ENCODE data around the gene RHOT2. TPM values are rescaled to one million over a fixed set of nuclear protein-coding genes. Genes with fewer than 3 reads are reported as not detected.

RHOT2 gene
- total and polyA plus RNA-seq, 9 of the 15 experiments (the other 6 are each of a cell fraction or from before 2014, with no cell fraction given), result 5.0 to 373 (median 112) TPM

GRCh38 chr16:674968-675883, 7.3 kb downstream of the RHOT2 start, which contains the start of gene RHBDL1 (continued):
- TF ChIP-seq ZNF408 (CRISPR knock-in tag; IDR thresholded peaks at IDR 0.05; ENCODE audit: low read depth) (no peak), HNRNPL (IDR thresholded peaks at IDR 0.05; ENCODE audit: low read depth, low read length) (0 out of 2 replicates have a peak, but pooled peaks have one; percentile 39), ZNF586 (CRISPR knock-in tag; conservative IDR thresholded peaks at IDR 0.05) (0 out of 2 replicates have a peak, but pooled peaks have one; percentile 3), CC2D1A (IDR thresholded peaks at IDR 0.05) (no peak), MLLT1 (IDR thresholded peaks at IDR 0.05) (peak in 1 of 2 experiments; percentile 32; a peak in 1 of 4 replicates), ESRRA (IDR thresholded peaks at IDR 0.05; ENCODE audit: borderline replicate concordance, low read depth) (peak; percentile 75), FOXJ2 (tag; IDR thresholded peaks at IDR 0.05) (no peak), TCF15 (CRISPR knock-in tag; IDR thresholded peaks at IDR 0.05) (no peak), ATF7 (IDR thresholded peaks at IDR 0.05) (0 out of 2 replicates have a peak, but pooled peaks have one; percentile 54), ZNF57 (CRISPR knock-in tag; IDR thresholded peaks at IDR 0.05) (0 out of 2 replicates have a peak, but pooled peaks have one; percentile 22), POLR2AphosphoS5 (IDR thresholded peaks at IDR 0.05; ENCODE audit: control insufficient read depth, insufficient read depth, low read depth, low read length) (0 out of 2 replicates have a peak, but pooled peaks have one; percentile 26), ZNF75A (CRISPR knock-in tag; IDR thresholded peaks at IDR 0.05) (no peak), POLR2G (IDR thresholded peaks at IDR 0.05; ENCODE audit: low read depth, low read length) (peak; percentile 87), MYNN (IDR thresholded peaks at IDR 0.05) (peak; percentile 29; the same call in 1 of the 2 replicates), MYNN (CRISPR knock-in tag; IDR thresholded peaks at IDR 0.05) (no peak), ZNF444 (CRISPR knock-in tag; IDR thresholded peaks at IDR 0.05) (no peak), POLR2AphosphoS2 (IDR thresholded peaks at IDR 0.05; ENCODE audit: low read length) (peak; percentile 89), ZNF175 (CRISPR knock-in tag; IDR thresholded peaks at IDR 0.05; ENCODE audit: low read depth) (no peak), SMAD2 (IDR thresholded peaks at IDR 0.05; ENCODE audit: low read depth, low read length) (no peak), TBP (optimal IDR thresholded peaks at IDR 0.05; ENCODE audit: low read depth, low read length) (peak; percentile 37)
- TF ChIP-seq, protein P1, sequence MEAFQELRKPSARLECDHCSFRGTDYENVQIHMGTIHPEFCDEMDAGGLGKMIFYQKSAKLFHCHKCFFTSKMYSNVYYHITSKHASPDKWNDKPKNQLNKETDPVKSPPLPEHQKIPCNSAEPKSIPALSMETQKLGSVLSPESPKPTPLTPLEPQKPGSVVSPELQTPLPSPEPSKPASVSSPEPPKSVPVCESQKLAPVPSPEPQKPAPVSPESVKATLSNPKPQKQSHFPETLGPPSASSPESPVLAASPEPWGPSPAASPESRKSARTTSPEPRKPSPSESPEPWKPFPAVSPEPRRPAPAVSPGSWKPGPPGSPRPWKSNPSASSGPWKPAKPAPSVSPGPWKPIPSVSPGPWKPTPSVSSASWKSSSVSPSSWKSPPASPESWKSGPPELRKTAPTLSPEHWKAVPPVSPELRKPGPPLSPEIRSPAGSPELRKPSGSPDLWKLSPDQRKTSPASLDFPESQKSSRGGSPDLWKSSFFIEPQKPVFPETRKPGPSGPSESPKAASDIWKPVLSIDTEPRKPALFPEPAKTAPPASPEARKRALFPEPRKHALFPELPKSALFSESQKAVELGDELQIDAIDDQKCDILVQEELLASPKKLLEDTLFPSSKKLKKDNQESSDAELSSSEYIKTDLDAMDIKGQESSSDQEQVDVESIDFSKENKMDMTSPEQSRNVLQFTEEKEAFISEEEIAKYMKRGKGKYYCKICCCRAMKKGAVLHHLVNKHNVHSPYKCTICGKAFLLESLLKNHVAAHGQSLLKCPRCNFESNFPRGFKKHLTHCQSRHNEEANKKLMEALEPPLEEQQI (IDR thresholded peaks at IDR 0.05), result no peak
- TF ChIP-seq, protein P2, sequence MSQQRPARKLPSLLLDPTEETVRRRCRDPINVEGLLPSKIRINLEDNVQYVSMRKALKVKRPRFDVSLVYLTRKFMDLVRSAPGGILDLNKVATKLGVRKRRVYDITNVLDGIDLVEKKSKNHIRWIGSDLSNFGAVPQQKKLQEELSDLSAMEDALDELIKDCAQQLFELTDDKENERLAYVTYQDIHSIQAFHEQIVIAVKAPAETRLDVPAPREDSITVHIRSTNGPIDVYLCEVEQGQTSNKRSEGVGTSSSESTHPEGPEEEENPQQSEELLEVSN (IDR thresholded peaks at IDR 0.05; ENCODE audit: borderline replicate concordance in 1 of 2, extremely low read depth in 1 of 2, insufficient read depth in 1 of 2, insufficient read length in 1 of 2, low read depth in 1 of 2, low read length in 1 of 2, poor library complexity in 1 of 2, severe bottlenecking in 1 of 2), result peak in 1 of 2 experiments; percentile 65

All from K562 (cell line).